ENCODE data around the gene HBG2.
"Not testable (repeated sequence)": the region's sequence is repeated elsewhere in the genome, so short reads cannot be mapped to it uniquely, and the experiment has no call there.

The HBG2 gene

GRCh38 chr11:5250543-5251204 lies 3.9 kb downstream of the HBG2 start:
- DNase-seq (ENCODE audit: low spot score) = no peak

GRCh38 chr11:5249807-5250396 lies 4.7 kb downstream of the HBG2 start, which contains the start of gene HBG1:
Gene HBG1, minus strand, starts transcription at chr11:5249857. Its CDS starts 53 bp downstream, at chr11:5249804.
- not testable (repeated sequence) for DNase-seq (ENCODE audit: low spot score)

- not testable (repeated sequence) for DNase-seq (ENCODE audit: low spot score)
Measured at GRCh38 chr11:5248498-5248897, 6.1 kb downstream of the HBG2 start.

- no peak for DNase-seq (ENCODE audit: low spot score)
Measured at GRCh38 chr11:5247472-5248192, 6.9 kb downstream of the HBG2 start.

- DNase-seq (ENCODE audit: low spot score) = no peak
Measured at GRCh38 chr11:5246772-5247471, 7.7 kb downstream of the HBG2 start.

- no peak for DNase-seq (ENCODE audit: low spot score)
Measured at GRCh38 chr11:5245155-5245554, 9.4 kb downstream of the HBG2 start.

- DNase-seq (ENCODE audit: low spot score) = no peak
Measured at GRCh38 chr11:5243816-5244180, 10.8 kb downstream of the HBG2 start.

GRCh38 chr11:5242933-5243815 lies 11.4 kb downstream of the HBG2 start:
- DNase-seq (ENCODE audit: low spot score) = no peak

GRCh38 chr11:5242208-5242607 lies 12.4 kb downstream of the HBG2 start:
- no peak for DNase-seq (ENCODE audit: low spot score)

GRCh38 chr11:5241458-5241857 lies 13.1 kb downstream of the HBG2 start:
- DNase-seq (ENCODE audit: low spot score) = no peak

GRCh38 chr11:5240458-5240857 lies 14.1 kb downstream of the HBG2 start:
- DNase-seq (ENCODE audit: low spot score) = no peak

- no peak for DNase-seq (ENCODE audit: low spot score)
Measured at GRCh38 chr11:5240056-5240455, 14.5 kb downstream of the HBG2 start.

GRCh38 chr11:5239046-5239445 lies 15.5 kb downstream of the HBG2 start:
- DNase-seq (ENCODE audit: low spot score) = no peak

- DNase-seq (ENCODE audit: low spot score) = no peak
Measured at GRCh38 chr11:5238486-5238885, 16.1 kb downstream of the HBG2 start.

GRCh38 chr11:5237420-5237819 lies 17.2 kb downstream of the HBG2 start:
- no peak for DNase-seq (ENCODE audit: low spot score)

- DNase-seq (ENCODE audit: low spot score) = no peak
Measured at GRCh38 chr11:5235364-5236095, 19.1 kb downstream of the HBG2 start.

GRCh38 chr11:5234381-5234834 lies 20.2 kb downstream of the HBG2 start, which contains the start of gene HBD:
Gene HBD, minus strand, starts transcription at chr11:5234483. Its CDS starts 50 bp downstream, at chr11:5234433.
- no peak for DNase-seq (ENCODE audit: low spot score)

- DNase-seq (ENCODE audit: low spot score) = no peak
Measured at GRCh38 chr11:5233307-5233706, 21.3 kb downstream of the HBG2 start.

- no peak for DNase-seq (ENCODE audit: low spot score)
Measured at GRCh38 chr11:5232821-5233220, 21.8 kb downstream of the HBG2 start.

- no peak for DNase-seq (ENCODE audit: low spot score)
Measured at GRCh38 chr11:5232176-5232575, 22.4 kb downstream of the HBG2 start.
